Measurements from ENCODE around the gene CEACAM1.

GRCh38 chr19:42576241-42576640 lies 48.0 kb upstream of the CEACAM1 start:
- TF ChIP-seq TSHZ2 (CRISPR knock-in tag; IDR thresholded peaks at IDR 0.05) (no peak), OSR1 (CRISPR knock-in tag; IDR thresholded peaks at IDR 0.05) (no peak), ESRRG (CRISPR knock-in tag; IDR thresholded peaks at IDR 0.05) (no peak), ARNTL (CRISPR knock-in tag; IDR thresholded peaks at IDR 0.05; ENCODE audit: borderline replicate concordance, low read depth) (no peak), ZFP3 (CRISPR knock-in tag; IDR thresholded peaks at IDR 0.05) (no peak), GLIS3 (CRISPR knock-in tag; IDR thresholded peaks at IDR 0.05) (no peak), ZFP30 (CRISPR knock-in tag; IDR thresholded peaks at IDR 0.05) (no peak), RARB (CRISPR knock-in tag; IDR thresholded peaks at IDR 0.05) (no peak), ZNF8 (CRISPR knock-in tag; IDR thresholded peaks at IDR 0.05) (no peak), TOX (CRISPR knock-in tag; IDR thresholded peaks at IDR 0.05; ENCODE audit: borderline replicate concordance) (no peak)
- TF ChIP-seq, protein P1, sequence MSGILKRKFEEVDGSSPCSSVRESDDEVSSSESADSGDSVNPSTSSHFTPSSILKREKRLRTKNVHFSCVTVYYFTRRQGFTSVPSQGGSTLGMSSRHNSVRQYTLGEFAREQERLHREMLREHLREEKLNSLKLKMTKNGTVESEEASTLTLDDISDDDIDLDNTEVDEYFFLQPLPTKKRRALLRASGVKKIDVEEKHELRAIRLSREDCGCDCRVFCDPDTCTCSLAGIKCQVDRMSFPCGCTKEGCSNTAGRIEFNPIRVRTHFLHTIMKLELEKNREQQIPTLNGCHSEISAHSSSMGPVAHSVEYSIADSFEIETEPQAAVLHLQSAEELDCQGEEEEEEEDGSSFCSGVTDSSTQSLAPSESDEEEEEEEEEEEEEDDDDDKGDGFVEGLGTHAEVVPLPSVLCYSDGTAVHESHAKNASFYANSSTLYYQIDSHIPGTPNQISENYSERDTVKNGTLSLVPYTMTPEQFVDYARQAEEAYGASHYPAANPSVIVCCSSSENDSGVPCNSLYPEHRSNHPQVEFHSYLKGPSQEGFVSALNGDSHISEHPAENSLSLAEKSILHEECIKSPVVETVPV (CRISPR knock-in tag; IDR thresholded peaks at IDR 0.05): no peak
